K562 (cell line): ENCODE results near the gene DPAGT1. TPM values are rescaled to one million over a fixed set of nuclear protein-coding genes. Genes with fewer than 3 reads are reported as not detected.
A peak's percentile ranks its signal among the peaks of the same experiment; 100 is the strongest.

Source experiments
- BRD9 ChIP-seq: fragments of 450-650 bp; IDR thresholded peaks from 2 replicates; pipeline ENCODE4 v1.6.1; 2018; ENCODE audit warnings: low read depth; ENCODE audit not compliant: partially characterized antibody
- CBFB ChIP-seq: sonication (generic); formaldehyde crosslinking; IDR thresholded peaks from 2 replicates; pipeline ENCODE4 v1.4.0; 2020; ENCODE audit warnings: mild to moderate bottlenecking, missing genetic modification reagents
- ESRRB ChIP-seq: fragments of 250-450 bp; sonication (Bioruptor Pico); IDR thresholded peaks from 2 replicates; pipeline ENCODE4 v1.5.0; 2020; ENCODE audit warnings: mild to moderate bottlenecking, moderate library complexity, borderline replicate concordance
- GABPB2 ChIP-seq: fragments of 250-450 bp; sonication (Bioruptor Pico); conservative IDR thresholded peaks from 2 replicates; pipeline ENCODE4 v1.5.1; 2021; ENCODE audit warnings: mild to moderate bottlenecking
- HMBOX1 ChIP-seq: sonication (generic); IDR thresholded peaks from 2 replicates; pipeline ENCODE4 v1.6.1; 2016
- HMG20A ChIP-seq: fragments of 450-650 bp; formaldehyde crosslinking; conservative IDR thresholded peaks from 2 replicates; pipeline ENCODE4 v1.4.0; 2020; ENCODE audit warnings: mild to moderate bottlenecking, mixed read lengths
- KDM5B ChIP-seq: fragments of 200-600 bp; sonication (generic); IDR thresholded peaks from 2 replicates; pipeline ENCODE4 v1.6.1; 2012; ENCODE audit warnings: low read depth, mild to moderate bottlenecking, moderate library complexity, low read length, control low read depth, inconsistent platforms; ENCODE audit not compliant: insufficient replicate concordance
- KLF13 ChIP-seq: fragments of 450-650 bp; IDR thresholded peaks from 2 replicates; pipeline ENCODE4 v1.6.1; 2016; ENCODE audit warnings: missing genetic modification characterization, low read depth, mild to moderate bottlenecking, missing compliant biosample characterization, moderate library complexity, borderline replicate concordance
- MAFK ChIP-seq: IDR thresholded peaks from 2 replicates; pipeline ENCODE4 v1.6.1; 2011; ENCODE audit warnings: low read length, improper control_type of control experiment
- MBD1 ChIP-seq: fragments of 250-450 bp; sonication (Bioruptor Pico); IDR thresholded peaks from 2 replicates; pipeline ENCODE4 v1.8.0; 2022; ENCODE audit warnings: inconsistent platforms
- NR3C1 ChIP-seq: sonication (generic); formaldehyde crosslinking; IDR thresholded peaks from 2 replicates; pipeline ENCODE4 v1.8.1; 2022; ENCODE audit warnings: missing genetic modification reagents
- PHTF2 ChIP-seq: fragments of 250-450 bp; sonication (Bioruptor Pico); IDR thresholded peaks from 2 replicates; pipeline ENCODE4 v1.5.0; 2021; ENCODE audit warnings: mild to moderate bottlenecking
- SAFB2 ChIP-seq: fragments of 200-400 bp; formaldehyde crosslinking; IDR thresholded peaks from 2 replicates; pipeline ENCODE4 v1.6.1; 2018; ENCODE audit warnings: borderline replicate concordance, low read length, low read depth, moderate library complexity; ENCODE audit not compliant: severe bottlenecking
- SIX5 ChIP-seq, 2 experiments: IDR thresholded peaks; 2 replicates each; pipeline ENCODE4 v1.6.1; 2011; ENCODE audit warnings: low read length in 2 of 2, borderline replicate concordance in 1 of 2, low read depth in 1 of 2, mild to moderate bottlenecking in 1 of 2, moderate library complexity in 1 of 2; ENCODE audit not compliant: insufficient read depth in 1 of 2
- SMARCA5 ChIP-seq: fragments of 450-650 bp; IDR thresholded peaks from 2 replicates; pipeline ENCODE4 v1.6.1; 2016
- SP2 ChIP-seq: IDR thresholded peaks from 2 replicates; pipeline ENCODE4 v1.6.1; 2011; ENCODE audit warnings: mild to moderate bottlenecking, low read depth, low read length, moderate library complexity; ENCODE audit not compliant: poor library complexity, severe bottlenecking; ENCODE audit errors: extremely low read depth
- ZBTB1 ChIP-seq: sonication (generic); formaldehyde crosslinking; IDR thresholded peaks from 2 replicates; pipeline ENCODE4 v1.8.1; 2023; ENCODE audit warnings: missing genetic modification reagents, low read depth, mild to moderate bottlenecking, borderline replicate concordance
- ZNF212 ChIP-seq: fragments of 450-650 bp; formaldehyde crosslinking; IDR thresholded peaks from 2 replicates; pipeline ENCODE4 v1.4.0; 2020; ENCODE audit warnings: mild to moderate bottlenecking
- ZNF280B ChIP-seq: fragments of 250-450 bp; sonication (Bioruptor Pico); IDR thresholded peaks from 2 replicates; pipeline ENCODE4 v1.5.1; 2021; ENCODE audit warnings: mild to moderate bottlenecking
- ZNF551 ChIP-seq: fragments of 250-450 bp; sonication (Bioruptor Pico); IDR thresholded peaks from 2 replicates; pipeline ENCODE4 v1.5.0; 2021; ENCODE audit warnings: mild to moderate bottlenecking, moderate library complexity
- ZNF639 ChIP-seq, 2 experiments: fragments of 200-800 bp in 1 of 2; sonication (Bioruptor generic) in 1 of 2; sonication (generic) in 1 of 2; formaldehyde crosslinking in 1 of 2; IDR thresholded peaks in 1 of 2; conservative IDR thresholded peaks in 1 of 2; 2 replicates each; pipeline versions ENCODE4 v1.5.0 to v1.6.1; 2016 to 2020; ENCODE audit warnings: missing compliant biosample characterization in 1 of 2, missing genetic modification characterization in 1 of 2, missing genetic modification reagents in 1 of 2
- polyA plus RNA-seq, 8 experiments: library from polyadenylated mRNA; depleted of rRNA in 4 of 8; stranded (reverse) in 5 of 8; unstranded in 3 of 8; fragments of >200 nt; fragmentation: Nextera tagmentation in 2 of 8; fragmentation: Illumina TruSeq in 1 of 8; extraction: Ambion mirVana in 2 of 8; extraction: Trizol in 1 of 8; gene quantifications; 2 replicates each; pipeline versions ENCODE4 v1.2.1 to v1.2.3, GENCODE V29; 2011 to 2014; ENCODE audit warnings: inconsistent platforms in 1 of 8, missing spikeins in 1 of 8
- total RNA-seq, 7 experiments: library from RNA; depleted of rRNA in 6 of 7; stranded (reverse); fragments of >200 nt in 6 of 7; fragmentation: Illumina TruSeq in 2 of 7; extraction: Trizol in 2 of 7; gene quantifications; 2 replicates each; pipeline versions ENCODE4 v1.2.1 to v1.2.3, GENCODE V29; 2011 to 2021; ENCODE audit warnings: low replicate concordance in 1 of 7

DPAGT1 gene
- total and polyA plus RNA-seq, 9 of the 15 experiments (the other 6 are each of a cell fraction or from before 2014, with no cell fraction given) = 29.9 to 135 (median 85.0) TPM

GRCh38 chr11:119093942-119094815 lies 7.5 kb downstream of the DPAGT1 start (continued):
- TF ChIP-seq HMBOX1 (0 out of 2 replicates have a peak, but pooled peaks have one; percentile 38), MAFK (no peak), KDM5B (peak; percentile 67), SAFB2 (no peak), GABPB2 (CRISPR knock-in tag) (no peak), SP2 (no peak), ESRRB (CRISPR knock-in tag) (no peak), NR3C1 (CRISPR knock-in tag) (no peak), CBFB (CRISPR knock-in tag) (peak; percentile 44; the same call in 1 of the 2 replicates), SMARCA5 (no peak), BRD9 (no peak), ZNF280B (CRISPR knock-in tag) (no peak), MBD1 (CRISPR knock-in tag) (no peak), ZNF551 (CRISPR knock-in tag) (no peak), ZNF639 (CRISPR knock-in tag; conservative IDR thresholded peaks at IDR 0.05 in 1 of 2, IDR thresholded peaks at IDR 0.05 in 1 of 2) (no peak; a peak in 1 of 4 replicates), ZNF212 (CRISPR knock-in tag) (peak; percentile 53; the same call in 1 of the 2 replicates), SIX5 (IDR thresholded peaks at IDR 0.05; ENCODE audit: borderline replicate concordance in 1 of 2, insufficient read depth in 1 of 2, low read depth in 1 of 2, low read length in 2 of 2) (no peak), ZBTB1 (no peak), HMG20A (CRISPR knock-in tag) (no peak), KLF13 (tag) (no peak), PHTF2 (CRISPR knock-in tag) (no peak)
